GM12878 (cell line): ENCODE measurements around the gene PNRC1. TPM values are rescaled to one million over a fixed set of nuclear protein-coding genes. Genes with fewer than 3 reads are reported as not detected.

Experiments used
- ATAC-seq: fragments of 200-7000 bp; cut with Tn5 transposase; 3 replicates; pipeline ENCODE4 v1.9.1; 2020; ENCODE audit warnings: mild to moderate bottlenecking, moderate library complexity
- BruUV-seq: library from RNA; stranded (reverse); fragments of 400-500 nt; replicated peaks from 2 replicates; lab custom pipeline; 2021; lab: Mats Ljungman, UMichigan
- CTCF ChIA-PET: fragments of 300-600 bp; sonication (Branson Sonifier 250); formaldehyde crosslinking; extraction: SDS; loops from one replicate; lab custom pipeline; 2021; ENCODE audit warnings: inconsistent platforms; lab: Yijun Ruan, JAX
- POLR2A ChIA-PET: fragments of 350-600 bp; formaldehyde crosslinking; extraction: SDS; loops from one replicate; lab custom pipeline; 2021; ENCODE audit warnings: inconsistent platforms; lab: Charles Lee
- RAD21 ChIA-PET: fragments of 300-600 bp; sonication (Branson Sonifier 250); formaldehyde crosslinking; loops from one replicate; lab custom pipeline; 2023; ENCODE audit warnings: antibody characterized with exemption; ENCODE audit not compliant: unreplicated experiment; lab: Charles Lee
- SMC1A ChIA-PET: fragments of 300-600 bp; sonication (Branson Sonifier 250); formaldehyde crosslinking; loops from one replicate; lab custom pipeline; 2023; ENCODE audit not compliant: unreplicated experiment, uncharacterized antibody; lab: Charles Lee
- DNase-seq: peaks from one replicate; pipeline ENCODE4 v3.0.0-alpha.2; 2011; ENCODE audit warnings: low read depth, low spot score
- FAIRE-seq: peaks from 3 replicates; lab custom pipeline; 2011; peaks lifted over from hg19 to GRCh38; lab: Jason Lieb, UNC
- H2AFZ ChIP-seq: 2 replicates; pipeline ENCODE4 v1.6.0; 2011; ENCODE audit warnings: low read depth, low read length, control low read depth; ENCODE audit not compliant: control insufficient read depth
- H3K27ac ChIP-seq: 2 replicates; pipeline ENCODE4 v1.5.1; 2011; ENCODE audit warnings: control low read depth; ENCODE audit not compliant: control insufficient read depth, insufficient read depth
- H3K27me3 ChIP-seq, 2 experiments: replicated peaks in 1 of 2; 2 replicates each; pipeline versions ENCODE4 v1.6.0 to v1.6.1; 2011; ENCODE audit warnings: low read length in 1 of 2; ENCODE audit not compliant: control insufficient read depth in 2 of 2, insufficient read depth in 2 of 2
- H3K36me3 ChIP-seq, 2 experiments: 2 replicates each; pipeline ENCODE4 v1.5.1; 2011; ENCODE audit warnings: low read length in 1 of 2; ENCODE audit not compliant: control insufficient read depth in 2 of 2, insufficient read depth in 2 of 2
- H3K4me1 ChIP-seq: 2 replicates; pipeline ENCODE4 v1.6.1; 2011; ENCODE audit warnings: mild to moderate bottlenecking, low read length, moderate library complexity, mixed read lengths; ENCODE audit not compliant: control insufficient read depth, insufficient read depth
- H3K4me2 ChIP-seq: 2 replicates; pipeline ENCODE4 v1.6.0; 2011; ENCODE audit warnings: control low read depth; ENCODE audit not compliant: control insufficient read depth, insufficient read depth
- H3K4me3 ChIP-seq: fragments of 200-600 bp; sonication (generic); 2 replicates; pipeline ENCODE4 v1.5.1; 2016
- H3K79me2 ChIP-seq: 2 replicates; pipeline ENCODE4 v1.6.0; 2011; ENCODE audit warnings: low read length; ENCODE audit not compliant: control insufficient read depth, insufficient read depth
- H3K9ac ChIP-seq: 2 replicates; pipeline ENCODE4 v1.8.0; 2011; ENCODE audit warnings: low read length, control low read depth, mixed read lengths; ENCODE audit not compliant: control insufficient read depth, insufficient read depth
- H3K9me3 ChIP-seq: replicated peaks from 3 replicates; pipeline ENCODE4 v1.5.1; 2011; ENCODE audit warnings: mild to moderate bottlenecking, low read length; ENCODE audit not compliant: control insufficient read depth, insufficient read depth
- H4K20me1 ChIP-seq: 2 replicates; pipeline ENCODE4 v1.6.0; 2011; ENCODE audit not compliant: control insufficient read depth, insufficient read depth
- BACH1 ChIP-seq: fragments of 450-650 bp; IDR thresholded peaks from 2 replicates; pipeline ENCODE4 v1.6.1; 2017; ENCODE audit warnings: mild to moderate bottlenecking, borderline replicate concordance
- BCLAF1 ChIP-seq: fragments of 450-650 bp; IDR thresholded peaks from 2 replicates; pipeline ENCODE4 v1.6.1; 2017; ENCODE audit warnings: antibody characterized with exemption, mild to moderate bottlenecking, moderate library complexity
- BRCA1 ChIP-seq: IDR thresholded peaks from 2 replicates; pipeline ENCODE4 v1.6.1; 2011; ENCODE audit warnings: low read depth, low read length, improper control_type of control experiment
- EGR1 ChIP-seq, 2 experiments: IDR thresholded peaks; 1 replicate in 1 of 2; 2 replicates in 1 of 2; pipeline ENCODE4 v1.6.1; 2011 to 2012; ENCODE audit warnings: low read depth in 2 of 2, low read length in 2 of 2, borderline replicate concordance in 1 of 2, mild to moderate bottlenecking in 1 of 2, moderate library complexity in 1 of 2
- HDAC6 ChIP-seq: fragments of 200-600 bp; sonication (generic); IDR thresholded peaks from one replicate; pipeline ENCODE4 v1.8.0; 2017; ENCODE audit warnings: antibody characterized with exemption; ENCODE audit not compliant: unreplicated experiment
- HDGF ChIP-seq: fragments of 450-650 bp; IDR thresholded peaks from 2 replicates; pipeline ENCODE4 v1.6.1; 2016; ENCODE audit warnings: antibody characterized with exemption
- MYB ChIP-seq: fragments of 150-350 bp; IDR thresholded peaks from 2 replicates; pipeline ENCODE4 v1.6.1; 2014; ENCODE audit warnings: mild to moderate bottlenecking, low read depth, low read length, borderline replicate concordance
- ZNF217 ChIP-seq: fragments of 450-650 bp; IDR thresholded peaks from 2 replicates; pipeline ENCODE4 v1.6.1; 2017; ENCODE audit warnings: antibody characterized with exemption, mild to moderate bottlenecking
- WGBS: methylation state at CpG from one replicate; pipeline ENCODE4 v1.1.6; 2016; ENCODE audit warnings: low lambda C conversion rate; ENCODE audit not compliant: insufficient replicate concordance, insufficient coverage; ENCODE audit errors: missing lambda C conversion rate; 5-methylcytosine and 5-hydroxymethylcytosine counted together
- in situ Hi-C: fragments of 300-500 bp; cut with MboI; formaldehyde crosslinking; loops from 9 replicates; pipeline ENCODE4 v1.14.3; 2018; ENCODE audit warnings: mixed read lengths
- intact Hi-C: fragments of 100-400 bp; cut with micrococcal nuclease; formaldehyde crosslinking; loops from one replicate; pipeline ENCODE4 v1.14.2; 2022; ENCODE audit not compliant: unreplicated experiment
- polyA plus RNA-seq, 11 experiments: library from polyadenylated mRNA; depleted of rRNA in 4 of 11; unstranded in 6 of 11; stranded (reverse) in 5 of 11; fragments of >200 nt; fragmentation: Nextera tagmentation in 4 of 11; fragmentation: Illumina TruSeq in 1 of 11; extraction: Ambion mirVana in 4 of 11; extraction: Trizol in 1 of 11; gene quantifications; 1 replicate in 1 of 11; 2 replicates in 10 of 11; pipeline versions ENCODE4 v1.2.1 to v1.2.3, GENCODE V29; 2011 to 2016; ENCODE audit warnings: inconsistent platforms in 2 of 11, missing spikeins in 2 of 11, low read depth in 1 of 11
- total RNA-seq, 4 experiments: library from RNA; depleted of rRNA in 3 of 4; stranded (reverse); fragments of >200 nt in 3 of 4; fragmentation: Illumina TruSeq in 1 of 4; extraction: Trizol in 1 of 4; gene quantifications; 2 replicates each; pipeline versions ENCODE4 v1.2.1 to v1.2.3, GENCODE V29; 2013 to 2021

Gene PNRC1
- total and polyA plus RNA-seq, 10 of the 15 experiments (the other 5 are each of a cell fraction or from before 2014, with no cell fraction given): 7.6 to 66.0 (median 33.1) TPM

GRCh38 chr6:89111933-89112332 is 31.4 kb downstream of the PNRC1 start:
- no peak overlapping the region for H3K27ac ChIP-seq
- peaks cover 0 to 2% of the 10 kb centered on the region in 2 experiments; a peak in 1 of 4 replicates for H3K27me3 ChIP-seq
- TF ChIP-seq EGR1 (IDR thresholded peaks at IDR 0.05; ENCODE audit: borderline replicate concordance in 1 of 2, low read depth in 2 of 2, low read length in 2 of 2) (no peak), BACH1 (no peak), HDAC6 (no peak), BRCA1 (no peak), BCLAF1 (no peak), MYB (no peak), ZNF217 (no peak), HDGF (no peak)
- TF ChIP-seq, all 136 proteins: peak for 0
- DNase-seq: no peak
- Histone ChIP-seq H4K20me1 (no peaks in the 10 kb centered on the region), H3K9me3 (no peaks in the 10 kb centered on the region), H3K4me2 (no peak overlapping the region), H3K9ac (no peak overlapping the region), H3K4me1 (no peaks in the 10 kb centered on the region; the same call in 1 of the 2 replicates), H3K79me2 (no peaks in the 10 kb centered on the region), H3K36me3 (no peaks in the 10 kb centered on the region), H3K4me3 (no peak overlapping the region), H2AFZ (no peak overlapping the region)
- WGBS: 79% methylated on average over 9 of the region's 9 CpGs
- no TSS peak for BruUV-seq
- POLR2A ChIA-PET: no interaction called here
- RAD21 ChIA-PET: no interaction called here
- no peak for ATAC-seq
- in situ Hi-C loops (no loop called here), intact Hi-C loops (no loop called here)
- SMC1A ChIA-PET: interaction anchor here (0.9 to 1.4 kb wide), 4 partner anchors 11 to 130 kb away, joined by 3 read pairs; no protein-coding TSS in a partner anchor
- FAIRE-seq: no peak
- CTCF ChIA-PET: interaction anchor here (0.8 to 2.7 kb wide), 2 partner anchors 36 to 130 kb away, joined by 3 to 9 read pairs; no protein-coding TSS in a partner anchor
